HG03175 (cell line): Measurements from ENCODE around the gene ZCCHC14.
"Not testable (repeated sequence)": the region's sequence is repeated elsewhere in the genome, so short reads cannot be mapped to it uniquely, and the experiment has no call there.

Experiments used
- ATAC-seq: cut with Tn5 transposase; IDR thresholded peaks from one replicate; pipeline ENCODE4 v1.9.1; 2021; ENCODE audit warnings: mild to moderate bottlenecking, moderate library complexity; ENCODE audit not compliant: unreplicated experiment

Gene ZCCHC14

GRCh38 chr16:87482266-87482665, 10.6 kb downstream of the ZCCHC14 start:
- no peak for ATAC-seq

- ATAC-seq, result not testable (repeated sequence)
Observed at GRCh38 chr16:87481711-87482110, 11.1 kb downstream of the ZCCHC14 start.

- ATAC-seq, result not testable (repeated sequence)
Observed at GRCh38 chr16:87477209-87477981, 15.4 kb downstream of the ZCCHC14 start.

- no peak for ATAC-seq
Observed at GRCh38 chr16:87474566-87474996, 18.2 kb downstream of the ZCCHC14 start.

- no peak for ATAC-seq
Observed at GRCh38 chr16:87474017-87474416, 18.8 kb downstream of the ZCCHC14 start.

GRCh38 chr16:87472935-87473334, 19.9 kb downstream of the ZCCHC14 start:
- no peak for ATAC-seq

GRCh38 chr16:87472142-87472778, 20.6 kb downstream of the ZCCHC14 start:
- no peak for ATAC-seq

- no peak for ATAC-seq
Observed at GRCh38 chr16:87471278-87472141, 21.3 kb downstream of the ZCCHC14 start.

- ATAC-seq, result no peak
Observed at GRCh38 chr16:87470332-87470731, 22.5 kb downstream of the ZCCHC14 start.

GRCh38 chr16:87469169-87469568, 23.7 kb downstream of the ZCCHC14 start:
- ATAC-seq, result no peak

GRCh38 chr16:87468550-87468949, 24.3 kb downstream of the ZCCHC14 start:
- ATAC-seq, result no peak

- no peak for ATAC-seq
Observed at GRCh38 chr16:87466975-87467501, 25.8 kb downstream of the ZCCHC14 start.

- ATAC-seq, result no peak
Observed at GRCh38 chr16:87465879-87466278, 26.9 kb downstream of the ZCCHC14 start.

- ATAC-seq, result no peak
Observed at GRCh38 chr16:87465306-87465705, 27.5 kb downstream of the ZCCHC14 start.

- ATAC-seq, result peak; percentile 53
Observed at GRCh38 chr16:87464691-87465300, 28.0 kb downstream of the ZCCHC14 start.

GRCh38 chr16:87463722-87464690, 28.8 kb downstream of the ZCCHC14 start:
- no peak for ATAC-seq

GRCh38 chr16:87461466-87461991, 31.3 kb downstream of the ZCCHC14 start:
- ATAC-seq, result no peak

GRCh38 chr16:87460936-87461335, 31.9 kb downstream of the ZCCHC14 start:
- no peak for ATAC-seq

GRCh38 chr16:87459833-87460232, 33.0 kb downstream of the ZCCHC14 start:
- no peak for ATAC-seq
